ENCODE measurements around the gene NID1. TPM values are rescaled to one million over a fixed set of nuclear protein-coding genes. Genes with fewer than 3 reads are reported as not detected.

Gene NID1
- total and polyA plus RNA-seq, 10 donors, result 6.8 to 178 (median 81.2) TPM

GRCh38 chr1:235933766-235934116, 131.1 kb downstream of the NID1 start:
- Histone ChIP-seq H3K27me3 (replicated peaks in 1 of 7) (no peaks in the 10 kb centered on the region), H3K4me3 (no peak overlapping the region), H3K4me1 (peaks cover 22 to 91% (median 72%) of the 10 kb centered on the region in 6 donors), H3K36me3 (no peaks in the 10 kb centered on the region), H3K9me3 (no peaks in the 10 kb centered on the region), H3K27ac (peak overlapping the region in 6 of 8 donors; percentile 33 to 86 (median 69))
- 40 to 65% (median 47%) methylated on average over 4 of the region's 4 CpGs for WGBS, 5 donors
- no peak for TF ChIP-seq POLR2AphosphoS5 (IDR thresholded peaks at IDR 0.05)
- TF ChIP-seq POLR2A (IDR thresholded peaks at IDR 0.05), result no peak
- TF ChIP-seq CTCF (IDR thresholded peaks at IDR 0.05 in 8 of 11, conservative IDR thresholded peaks at IDR 0.05 in 3 of 11), result peak in 1 of 11 experiments; percentile 1
- DNase-seq, result no peak
- intact Hi-C loops (cut with DNase I; ENCODE audit: low total_unique reads), result loop anchor here (10.0 kb wide), 1 partner anchor 49 kb away; no protein-coding TSS in a partner anchor

- no peak for DNase-seq
- Histone ChIP-seq H3K9me3 (no peaks in the 10 kb centered on the region), H3K27me3 (replicated peaks in 1 of 7) (no peaks in the 10 kb centered on the region), H3K4me3 (no peak overlapping the region), H3K27ac (peak overlapping the region in 7 of 8 donors; percentile 33 to 86 (median 67)), H3K36me3 (no peaks in the 10 kb centered on the region), H3K4me1 (peaks cover 18 to 88% (median 67%) of the 10 kb centered on the region in 6 donors)
- peak in 2 of 11 experiments; percentile 9 to 17 for TF ChIP-seq CTCF (IDR thresholded peaks at IDR 0.05 in 8 of 11, conservative IDR thresholded peaks at IDR 0.05 in 3 of 11)
- peak in 2 of 3 donors; percentile 34 to 50 for TF ChIP-seq POLR2AphosphoS5 (IDR thresholded peaks at IDR 0.05)
- TF ChIP-seq POLR2A (IDR thresholded peaks at IDR 0.05), result no peak
- intact Hi-C loops (cut with DNase I; ENCODE audit: low total_unique reads), result loop anchor here (10.0 kb wide), 1 partner anchor 48 kb away; no protein-coding TSS in a partner anchor
- 65 to 83% (median 77%) methylated on average over 8 of the region's 8 CpGs for WGBS, 5 donors
Measured at GRCh38 chr1:235933017-235933765, 131.7 kb downstream of the NID1 start.

- Histone ChIP-seq H3K9me3 (no peaks in the 10 kb centered on the region), H3K36me3 (no peaks in the 10 kb centered on the region), H3K4me1 (peaks cover 11 to 79% (median 57%) of the 10 kb centered on the region in 6 donors), H3K27me3 (replicated peaks in 1 of 7) (no peaks in the 10 kb centered on the region), H3K27ac (peak overlapping the region in 7 of 8 donors; percentile 3 to 86 (median 62)), H3K4me3 (peak overlapping the region in 1 of 8 donors; percentile 13)
- intact Hi-C loops (cut with DNase I; ENCODE audit: low total_unique reads), result loop anchor here (10.0 kb wide), 1 partner anchor 47 kb away; no protein-coding TSS in a partner anchor
- 32 to 55% (median 41%) methylated on average over 8 of the region's 8 CpGs for WGBS, 5 donors
- peak; percentile 84 for DNase-seq
- TF ChIP-seq POLR2AphosphoS5 (IDR thresholded peaks at IDR 0.05), result peak in 2 of 3 donors; percentile 58 to 69
- TF ChIP-seq POLR2A (IDR thresholded peaks at IDR 0.05), result no peak
Measured at GRCh38 chr1:235932090-235932510, 132.8 kb downstream of the NID1 start.

- Histone ChIP-seq H3K9me3 (no peaks in the 10 kb centered on the region), H3K4me1 (peaks cover 11 to 70% (median 50%) of the 10 kb centered on the region in 6 donors), H3K4me3 (peak overlapping the region in 1 of 8 donors; percentile 13), H3K27me3 (replicated peaks in 1 of 7) (no peaks in the 10 kb centered on the region), H3K36me3 (no peaks in the 10 kb centered on the region), H3K27ac (peak overlapping the region in 5 of 8 donors; percentile 20 to 86 (median 67))
- TF ChIP-seq CTCF (IDR thresholded peaks at IDR 0.05 in 8 of 11, conservative IDR thresholded peaks at IDR 0.05 in 3 of 11) (no peak), POLR2AphosphoS5 (IDR thresholded peaks at IDR 0.05) (no peak), POLR2A (IDR thresholded peaks at IDR 0.05) (no peak)
- 49 to 67% (median 55%) methylated on average over 8 of the region's 8 CpGs for WGBS, 5 donors
- no peak for DNase-seq
- intact Hi-C loops (cut with DNase I; ENCODE audit: low total_unique reads), result loop anchor here (10.0 kb wide), 1 partner anchor 46 kb away; no protein-coding TSS in a partner anchor
Measured at GRCh38 chr1:235931171-235931738, 133.6 kb downstream of the NID1 start.

All from spleen (tissue), 11 donors.